ENCODE measurements around the gene EPB41L3.

The EPB41L3 gene

DNA sequence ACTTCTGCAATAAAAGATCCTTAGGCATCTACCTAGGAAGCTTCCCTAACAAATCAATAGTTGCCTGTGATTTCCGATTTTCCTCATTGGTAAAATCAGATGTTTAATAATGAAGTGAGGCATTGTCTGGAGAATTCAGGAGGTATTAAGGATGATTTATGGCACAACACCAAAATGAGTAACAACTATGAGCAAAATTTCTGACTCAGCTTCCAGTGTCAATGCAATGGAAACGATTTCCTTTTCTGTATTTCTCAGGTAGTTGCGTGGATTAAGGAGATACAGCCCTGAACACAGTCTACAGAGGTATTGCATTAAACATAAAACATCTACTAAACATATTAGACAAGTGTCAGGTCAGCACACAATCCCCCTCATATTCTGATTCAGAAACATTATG, 99.5 kb downstream of the EPB41L3 start:
- Histone ChIP-seq H3K4me1 (ENCODE audit: control insufficient read depth, insufficient read depth, low read length, poor library complexity, severe bottlenecking) (no peaks in the 10 kb centered on the region), H3K36me3 (ENCODE audit: control insufficient read depth, insufficient read depth, low read length) (no peaks in the 10 kb centered on the region), H3K4me3 (ENCODE audit: insufficient read depth, low read depth, low read length, poor library complexity, severe bottlenecking) (no peak overlapping the region), H3K27ac (ENCODE audit: insufficient read depth, low read length, poor library complexity, severe bottlenecking) (no peak overlapping the region), H3K9me3 (ENCODE audit: control insufficient read depth, low read length) (no peaks in the 10 kb centered on the region), H3K27me3 (replicated peaks; ENCODE audit: control insufficient read depth, insufficient read depth, low read length, poor library complexity, severe bottlenecking) (no peaks in the 10 kb centered on the region)
- no peak for DNase-seq

DNA sequence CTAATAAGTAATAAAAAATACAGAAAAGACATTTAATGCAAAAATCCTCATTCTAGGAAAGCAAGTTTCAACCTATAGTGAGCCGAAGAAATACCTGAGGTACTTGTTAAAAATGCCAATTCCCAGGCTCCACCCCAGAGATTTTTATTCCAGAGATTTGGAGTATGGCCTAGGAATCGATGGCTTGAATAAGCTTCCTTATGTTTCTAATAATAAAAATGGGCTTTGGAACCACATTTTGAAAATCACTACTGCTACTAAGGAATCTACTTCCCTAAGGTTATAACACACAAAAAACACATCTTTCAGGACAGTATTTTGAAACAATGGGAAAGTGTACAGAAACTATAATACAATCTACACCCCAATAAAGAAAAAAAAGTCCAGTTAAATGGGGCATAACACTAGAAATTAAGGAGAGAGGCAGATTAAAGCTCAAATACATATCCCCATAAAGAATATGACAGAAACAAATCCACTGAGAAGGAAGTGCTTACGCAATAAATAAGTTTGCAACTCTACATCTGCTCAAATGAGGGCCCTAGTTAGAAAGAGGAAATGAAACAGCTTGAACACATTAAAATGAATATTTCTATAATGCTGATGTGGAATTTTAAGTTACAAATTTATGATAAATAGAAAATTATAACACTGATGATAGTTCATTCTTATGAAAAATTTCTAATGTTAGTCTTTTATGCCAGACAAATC, 103.7 kb downstream of the EPB41L3 start:
- no peak overlapping the region for H3K4me3 ChIP-seq (ENCODE audit: insufficient read depth, low read depth, low read length, poor library complexity, severe bottlenecking)

DNA sequence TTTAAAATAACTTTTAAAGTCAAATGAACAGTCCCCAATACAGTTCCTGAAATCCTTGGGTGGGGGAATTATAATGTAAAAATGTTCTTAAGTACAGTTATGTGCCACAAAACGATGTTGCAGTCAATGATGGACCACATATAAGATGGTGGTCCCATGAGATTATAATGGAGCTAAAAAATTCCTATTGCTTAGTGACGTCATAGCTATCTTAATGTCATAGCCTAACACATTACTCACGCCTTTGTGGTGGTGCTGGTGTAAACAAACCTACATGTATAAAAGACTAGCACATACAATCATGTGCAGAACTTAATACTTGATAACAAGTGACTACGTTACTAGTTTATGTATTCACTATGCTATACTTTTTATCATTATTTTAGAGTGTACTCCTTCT, 109.4 kb downstream of the EPB41L3 start:
- no peak overlapping the region for H3K27ac ChIP-seq (ENCODE audit: insufficient read depth, low read length, poor library complexity, severe bottlenecking)
- no peaks in the 10 kb centered on the region for H3K9me3 ChIP-seq (ENCODE audit: control insufficient read depth, low read length)
- H3K4me1 ChIP-seq (ENCODE audit: control insufficient read depth, insufficient read depth, low read length, poor library complexity, severe bottlenecking): no peaks in the 10 kb centered on the region
- H3K4me3 ChIP-seq (ENCODE audit: insufficient read depth, low read depth, low read length, poor library complexity, severe bottlenecking): no peak overlapping the region
- H3K27me3 ChIP-seq (replicated peaks; ENCODE audit: control insufficient read depth, insufficient read depth, low read length, poor library complexity, severe bottlenecking): no peaks in the 10 kb centered on the region
- DNase-seq: no peak
- no peaks in the 10 kb centered on the region for H3K36me3 ChIP-seq (ENCODE audit: control insufficient read depth, insufficient read depth, low read length)

More for the DNA sequence above, 103.7 kb downstream of the EPB41L3 start:
- no peaks in the 10 kb centered on the region for H3K36me3 ChIP-seq (ENCODE audit: control insufficient read depth, insufficient read depth, low read length)
- no peaks in the 10 kb centered on the region for H3K4me1 ChIP-seq (ENCODE audit: control insufficient read depth, insufficient read depth, low read length, poor library complexity, severe bottlenecking)
- no peaks in the 10 kb centered on the region for H3K27me3 ChIP-seq (replicated peaks; ENCODE audit: control insufficient read depth, insufficient read depth, low read length, poor library complexity, severe bottlenecking)
- no peak for DNase-seq
- no peak overlapping the region for H3K27ac ChIP-seq (ENCODE audit: insufficient read depth, low read length, poor library complexity, severe bottlenecking)
- H3K9me3 ChIP-seq (ENCODE audit: control insufficient read depth, low read length): no peaks in the 10 kb centered on the region

DNA sequence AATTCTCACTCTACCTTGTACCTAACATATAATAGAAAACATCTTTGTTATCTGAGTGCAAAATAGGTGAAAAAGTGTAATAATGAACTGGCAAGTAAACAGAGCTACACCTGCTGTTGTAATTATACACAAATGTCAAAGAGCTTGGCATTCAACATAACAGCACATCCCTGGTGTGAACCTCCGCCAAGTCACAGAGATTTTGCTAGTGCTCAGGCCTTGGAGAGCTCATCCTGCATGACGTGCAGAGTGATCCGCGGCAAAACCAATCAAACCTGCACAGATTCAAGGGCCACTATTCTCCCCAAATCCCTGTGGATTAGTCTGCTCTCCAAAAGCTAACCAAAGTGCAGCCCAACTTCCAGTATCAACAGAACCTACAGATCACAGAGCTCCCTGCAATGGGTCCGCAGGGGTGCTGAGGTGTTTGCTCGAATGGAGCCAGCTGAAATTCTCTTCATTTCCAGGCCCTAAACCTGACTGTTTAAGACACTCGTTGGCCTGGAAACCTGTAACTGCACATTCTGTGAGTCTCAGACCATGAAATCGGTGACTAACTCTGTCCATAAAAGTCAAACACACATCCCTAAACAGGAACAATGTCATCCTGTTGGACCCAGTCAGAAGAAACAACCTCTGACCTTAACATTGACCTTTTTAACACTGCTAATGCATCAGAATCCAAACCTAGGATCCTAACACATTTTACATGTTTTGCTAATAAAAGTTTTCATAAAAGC, 111.8 kb downstream of the EPB41L3 start:
- Histone ChIP-seq H3K9me3 (ENCODE audit: control insufficient read depth, low read length) (no peaks in the 10 kb centered on the region), H3K27me3 (replicated peaks; ENCODE audit: control insufficient read depth, insufficient read depth, low read length, poor library complexity, severe bottlenecking) (no peaks in the 10 kb centered on the region), H3K4me3 (ENCODE audit: insufficient read depth, low read depth, low read length, poor library complexity, severe bottlenecking) (no peak overlapping the region), H3K36me3 (ENCODE audit: control insufficient read depth, insufficient read depth, low read length) (no peaks in the 10 kb centered on the region), H3K27ac (ENCODE audit: insufficient read depth, low read length, poor library complexity, severe bottlenecking) (no peak overlapping the region), H3K4me1 (ENCODE audit: control insufficient read depth, insufficient read depth, low read length, poor library complexity, severe bottlenecking) (no peaks in the 10 kb centered on the region)
- DNase-seq: no peak

DNA sequence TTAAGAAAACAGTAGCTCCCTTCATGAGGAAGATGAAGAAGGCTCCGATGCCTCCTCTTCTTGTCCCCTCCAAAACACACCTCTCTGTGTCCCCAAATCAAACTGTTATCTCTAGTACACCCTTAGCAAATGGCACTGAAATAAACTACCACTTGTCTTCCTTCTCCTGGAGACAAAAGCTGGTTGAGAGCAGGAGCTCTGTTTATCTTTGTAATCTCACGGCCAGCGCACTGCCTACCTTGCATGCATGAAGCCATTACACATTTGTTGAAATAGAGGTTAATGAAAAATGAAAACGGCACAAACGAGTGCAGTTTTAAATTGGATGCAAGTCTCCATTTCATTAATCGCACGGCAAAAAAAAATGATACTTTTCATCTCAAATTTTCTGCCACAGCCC, 113.7 kb downstream of the EPB41L3 start:
- no peak for DNase-seq
- Histone ChIP-seq H3K9me3 (ENCODE audit: control insufficient read depth, low read length) (no peaks in the 10 kb centered on the region), H3K27me3 (replicated peaks; ENCODE audit: control insufficient read depth, insufficient read depth, low read length, poor library complexity, severe bottlenecking) (no peaks in the 10 kb centered on the region), H3K4me3 (ENCODE audit: insufficient read depth, low read depth, low read length, poor library complexity, severe bottlenecking) (no peak overlapping the region), H3K36me3 (ENCODE audit: control insufficient read depth, insufficient read depth, low read length) (no peaks in the 10 kb centered on the region), H3K27ac (ENCODE audit: insufficient read depth, low read length, poor library complexity, severe bottlenecking) (no peak overlapping the region), H3K4me1 (ENCODE audit: control insufficient read depth, insufficient read depth, low read length, poor library complexity, severe bottlenecking) (no peaks in the 10 kb centered on the region)

DNA sequence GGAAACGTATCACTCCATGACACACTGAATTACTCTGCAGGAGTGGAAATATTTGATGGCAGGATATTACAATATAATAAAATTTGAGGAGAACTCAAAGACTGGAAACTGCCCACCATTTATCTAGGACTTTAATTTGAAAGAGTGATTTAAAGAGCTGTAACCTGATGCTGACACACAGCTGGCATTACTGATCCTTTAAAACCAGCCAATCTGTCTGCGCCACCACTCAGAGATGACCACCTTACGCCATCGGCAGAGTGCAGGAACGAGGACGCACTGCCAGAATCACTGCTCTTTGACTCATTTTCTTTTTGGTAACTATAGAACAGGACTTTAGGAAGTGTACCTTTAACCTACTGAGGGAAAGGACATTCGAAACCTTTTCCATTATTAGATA, 114.1 kb downstream of the EPB41L3 start:
- Histone ChIP-seq H3K27me3 (replicated peaks; ENCODE audit: control insufficient read depth, insufficient read depth, low read length, poor library complexity, severe bottlenecking) (no peaks in the 10 kb centered on the region), H3K36me3 (ENCODE audit: control insufficient read depth, insufficient read depth, low read length) (no peaks in the 10 kb centered on the region), H3K4me1 (ENCODE audit: control insufficient read depth, insufficient read depth, low read length, poor library complexity, severe bottlenecking) (no peaks in the 10 kb centered on the region), H3K4me3 (ENCODE audit: insufficient read depth, low read depth, low read length, poor library complexity, severe bottlenecking) (no peak overlapping the region), H3K9me3 (ENCODE audit: control insufficient read depth, low read length) (no peaks in the 10 kb centered on the region), H3K27ac (ENCODE audit: insufficient read depth, low read length, poor library complexity, severe bottlenecking) (no peak overlapping the region)
- no peak for DNase-seq

DNA sequence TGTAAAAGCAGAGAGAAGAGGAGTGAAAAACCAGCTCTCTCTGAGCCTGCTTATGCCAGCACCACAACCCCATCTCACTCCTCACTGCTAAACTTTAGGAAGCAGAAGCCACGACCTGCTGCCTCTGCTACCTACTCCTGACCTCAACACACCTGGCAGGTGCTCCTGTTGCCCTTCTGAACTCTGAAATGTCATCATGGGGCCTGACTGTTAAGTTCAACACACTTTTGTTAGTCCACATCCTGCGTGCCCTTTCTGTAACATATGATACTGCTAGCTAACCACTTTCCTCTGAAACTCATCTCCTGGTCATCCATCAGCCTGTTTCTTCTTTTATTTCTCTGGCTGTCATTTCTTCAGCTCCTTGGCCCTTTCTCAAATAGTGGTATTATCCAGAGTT, 118.1 kb downstream of the EPB41L3 start:
- Histone ChIP-seq H3K4me1 (ENCODE audit: control insufficient read depth, insufficient read depth, low read length, poor library complexity, severe bottlenecking) (no peaks in the 10 kb centered on the region), H3K36me3 (ENCODE audit: control insufficient read depth, insufficient read depth, low read length) (no peaks in the 10 kb centered on the region), H3K4me3 (ENCODE audit: insufficient read depth, low read depth, low read length, poor library complexity, severe bottlenecking) (no peak overlapping the region), H3K27ac (ENCODE audit: insufficient read depth, low read length, poor library complexity, severe bottlenecking) (no peak overlapping the region), H3K9me3 (ENCODE audit: control insufficient read depth, low read length) (no peaks in the 10 kb centered on the region), H3K27me3 (replicated peaks; ENCODE audit: control insufficient read depth, insufficient read depth, low read length, poor library complexity, severe bottlenecking) (no peaks in the 10 kb centered on the region)
- DNase-seq: no peak

DNA sequence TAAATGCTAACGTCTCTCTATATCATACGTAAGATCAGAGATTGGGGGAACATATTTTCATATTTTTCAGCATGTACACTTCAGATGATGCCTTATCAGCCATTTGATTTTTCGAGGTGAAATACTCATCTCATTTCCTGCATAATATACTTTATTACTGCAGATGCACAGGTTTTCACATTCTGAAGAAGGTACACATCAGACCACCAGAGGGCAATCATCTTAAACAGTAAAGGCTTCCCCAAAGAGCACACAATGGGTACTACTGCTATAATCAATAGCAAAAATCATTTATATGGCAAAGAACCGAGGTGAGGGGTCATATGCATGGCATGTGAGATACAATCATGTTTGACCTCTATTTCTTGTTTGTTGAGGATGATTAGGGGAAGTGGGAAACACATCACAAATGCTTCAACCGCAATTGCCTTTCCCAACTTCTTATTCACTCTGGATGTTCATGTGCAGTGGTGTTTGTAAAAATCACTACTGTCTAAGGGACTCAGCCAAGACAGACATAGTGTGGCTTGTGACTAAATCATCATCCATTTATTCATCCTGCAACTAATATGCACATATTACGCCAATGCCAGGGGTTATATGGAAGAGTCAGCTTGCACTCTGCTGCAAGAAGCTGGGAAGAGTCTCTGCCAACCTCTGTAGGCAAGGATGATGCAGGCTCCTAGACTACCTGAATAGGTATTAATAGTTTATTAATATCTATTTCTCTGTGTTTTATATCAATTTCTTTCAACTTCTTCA, 118.7 kb downstream of the EPB41L3 start:
- H3K27me3 ChIP-seq (replicated peaks; ENCODE audit: control insufficient read depth, insufficient read depth, low read length, poor library complexity, severe bottlenecking): no peaks in the 10 kb centered on the region
- H3K27ac ChIP-seq (ENCODE audit: insufficient read depth, low read length, poor library complexity, severe bottlenecking): no peak overlapping the region
- no peaks in the 10 kb centered on the region for H3K9me3 ChIP-seq (ENCODE audit: control insufficient read depth, low read length)
- DNase-seq: no peak
- H3K4me3 ChIP-seq (ENCODE audit: insufficient read depth, low read depth, low read length, poor library complexity, severe bottlenecking): no peak overlapping the region
- no peaks in the 10 kb centered on the region for H3K4me1 ChIP-seq (ENCODE audit: control insufficient read depth, insufficient read depth, low read length, poor library complexity, severe bottlenecking)
- H3K36me3 ChIP-seq (ENCODE audit: control insufficient read depth, insufficient read depth, low read length): no peaks in the 10 kb centered on the region

DNA sequence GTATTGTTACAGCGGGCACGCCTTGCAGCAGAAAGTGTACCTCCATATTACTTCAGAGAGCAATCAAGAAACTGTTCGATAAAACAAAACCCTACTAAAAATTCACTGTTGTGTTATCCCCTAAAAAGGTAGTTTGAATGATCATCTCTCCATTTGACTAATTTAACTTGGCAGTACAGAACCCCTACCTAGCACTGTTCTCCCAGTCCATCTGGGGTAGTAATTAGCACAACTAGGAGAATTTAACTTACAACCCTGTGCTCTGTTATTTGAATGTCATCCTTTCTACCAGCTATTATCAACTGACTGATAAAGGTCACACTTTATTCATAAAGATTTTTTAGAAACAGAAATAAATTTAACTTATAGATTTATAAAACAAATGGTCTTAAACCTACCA, 121.2 kb downstream of the EPB41L3 start:
- Histone ChIP-seq H3K9me3 (ENCODE audit: control insufficient read depth, low read length) (no peaks in the 10 kb centered on the region), H3K27ac (ENCODE audit: insufficient read depth, low read length, poor library complexity, severe bottlenecking) (no peak overlapping the region), H3K4me1 (ENCODE audit: control insufficient read depth, insufficient read depth, low read length, poor library complexity, severe bottlenecking) (no peaks in the 10 kb centered on the region), H3K27me3 (replicated peaks; ENCODE audit: control insufficient read depth, insufficient read depth, low read length, poor library complexity, severe bottlenecking) (no peaks in the 10 kb centered on the region), H3K36me3 (ENCODE audit: control insufficient read depth, insufficient read depth, low read length) (no peaks in the 10 kb centered on the region), H3K4me3 (ENCODE audit: insufficient read depth, low read depth, low read length, poor library complexity, severe bottlenecking) (no peak overlapping the region)
- no peak for DNase-seq

DNA sequence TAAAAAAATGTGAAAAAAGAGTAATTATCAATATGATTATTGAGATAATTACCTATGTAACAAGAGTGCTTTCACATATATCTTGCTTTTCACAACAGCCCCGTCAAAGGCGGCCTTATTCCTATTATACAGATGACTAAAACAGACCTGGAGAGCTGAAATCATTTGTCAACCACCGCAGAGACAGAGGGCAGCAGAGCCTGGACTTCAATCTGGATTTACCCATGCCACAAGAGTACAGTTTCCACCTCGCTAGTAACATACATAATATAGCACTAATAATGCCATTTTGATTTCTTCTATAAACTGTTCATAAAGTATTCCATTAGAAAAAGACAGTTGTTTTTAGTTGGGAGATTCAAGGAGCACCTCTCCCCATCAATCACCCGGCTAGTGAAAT, 121.8 kb downstream of the EPB41L3 start:
- H3K4me1 ChIP-seq (ENCODE audit: control insufficient read depth, insufficient read depth, low read length, poor library complexity, severe bottlenecking): no peaks in the 10 kb centered on the region
- H3K27ac ChIP-seq (ENCODE audit: insufficient read depth, low read length, poor library complexity, severe bottlenecking): no peak overlapping the region
- H3K36me3 ChIP-seq (ENCODE audit: control insufficient read depth, insufficient read depth, low read length): no peaks in the 10 kb centered on the region
- no peak overlapping the region for H3K4me3 ChIP-seq (ENCODE audit: insufficient read depth, low read depth, low read length, poor library complexity, severe bottlenecking)
- H3K9me3 ChIP-seq (ENCODE audit: control insufficient read depth, low read length): no peaks in the 10 kb centered on the region
- H3K27me3 ChIP-seq (replicated peaks; ENCODE audit: control insufficient read depth, insufficient read depth, low read length, poor library complexity, severe bottlenecking): no peaks in the 10 kb centered on the region
- DNase-seq: no peak

Measured in effector memory CD4-positive, alpha-beta T cell (primary cell).